ENCODE data around the gene KLHL40. TPM values are rescaled to one million over a fixed set of nuclear protein-coding genes. Genes with fewer than 3 reads are reported as not detected.

KLHL40 gene
- total RNA-seq, 1 donor from 2014 or later, result not detected

GRCh38 chr3:42689421-42690014 is 4.2 kb downstream of the KLHL40 start:
- no peak for DNase-seq (ENCODE audit: low read depth in 2 of 2)

- DNase-seq (ENCODE audit: low read depth in 2 of 2), result no peak
These were observed 4.9 kb downstream of the KLHL40 start for GRCh38 chr3:42690191-42690590.

GRCh38 chr3:42690766-42691680 is 5.7 kb downstream of the KLHL40 start:
- DNase-seq (ENCODE audit: low read depth in 2 of 2), result no peak

GRCh38 chr3:42691816-42692666 is 6.7 kb downstream of the KLHL40 start:
- DNase-seq (ENCODE audit: low read depth in 2 of 2), result no peak

GRCh38 chr3:42692667-42693529 is 7.6 kb downstream of the KLHL40 start:
- no peak for DNase-seq (ENCODE audit: low read depth in 2 of 2)

- no peak for DNase-seq (ENCODE audit: low read depth in 2 of 2)
These were observed 8.2 kb downstream of the KLHL40 start for GRCh38 chr3:42693530-42693930.

GRCh38 chr3:42694366-42694765 is 9.0 kb downstream of the KLHL40 start:
- DNase-seq (ENCODE audit: low read depth in 2 of 2), result no peak

- DNase-seq (ENCODE audit: low read depth in 2 of 2), result no peak
These were observed 11.3 kb downstream of the KLHL40 start for GRCh38 chr3:42696356-42697288.

- DNase-seq (ENCODE audit: low read depth in 2 of 2), result no peak
These were observed 12.1 kb downstream of the KLHL40 start for GRCh38 chr3:42697289-42698051.

GRCh38 chr3:42698216-42698910 is 13.0 kb downstream of the KLHL40 start:
- no peak for DNase-seq (ENCODE audit: low read depth in 2 of 2)

GRCh38 chr3:42698911-42699230 is 13.5 kb downstream of the KLHL40 start:
- DNase-seq (ENCODE audit: low read depth in 2 of 2), result no peak

GRCh38 chr3:42699511-42699971 is 14.2 kb downstream of the KLHL40 start:
- no peak for DNase-seq (ENCODE audit: low read depth in 2 of 2)

- no peak for DNase-seq (ENCODE audit: low read depth in 2 of 2)
These were observed 15.3 kb downstream of the KLHL40 start for GRCh38 chr3:42700366-42701288.

- peak in 1 of 2 donors; percentile 29 for DNase-seq (ENCODE audit: low read depth in 2 of 2)
These were observed 16.2 kb downstream of the KLHL40 start for GRCh38 chr3:42701371-42702065.

- DNase-seq (ENCODE audit: low read depth in 2 of 2), result no peak
These were observed 17.0 kb downstream of the KLHL40 start, which contains the start of gene HHATL for GRCh38 chr3:42702066-42702951. HHATL (minus strand) TSS chr3:42702798; CDS start chr3:42700826, 1,972 bp downstream.
